ENCODE results near the gene FRMD4A. TPM values are rescaled to one million over a fixed set of nuclear protein-coding genes. Genes with fewer than 3 reads are reported as not detected.

The FRMD4A gene
- total RNA-seq, 1 experiment from 2014 or later = 7.1 TPM

DNA sequence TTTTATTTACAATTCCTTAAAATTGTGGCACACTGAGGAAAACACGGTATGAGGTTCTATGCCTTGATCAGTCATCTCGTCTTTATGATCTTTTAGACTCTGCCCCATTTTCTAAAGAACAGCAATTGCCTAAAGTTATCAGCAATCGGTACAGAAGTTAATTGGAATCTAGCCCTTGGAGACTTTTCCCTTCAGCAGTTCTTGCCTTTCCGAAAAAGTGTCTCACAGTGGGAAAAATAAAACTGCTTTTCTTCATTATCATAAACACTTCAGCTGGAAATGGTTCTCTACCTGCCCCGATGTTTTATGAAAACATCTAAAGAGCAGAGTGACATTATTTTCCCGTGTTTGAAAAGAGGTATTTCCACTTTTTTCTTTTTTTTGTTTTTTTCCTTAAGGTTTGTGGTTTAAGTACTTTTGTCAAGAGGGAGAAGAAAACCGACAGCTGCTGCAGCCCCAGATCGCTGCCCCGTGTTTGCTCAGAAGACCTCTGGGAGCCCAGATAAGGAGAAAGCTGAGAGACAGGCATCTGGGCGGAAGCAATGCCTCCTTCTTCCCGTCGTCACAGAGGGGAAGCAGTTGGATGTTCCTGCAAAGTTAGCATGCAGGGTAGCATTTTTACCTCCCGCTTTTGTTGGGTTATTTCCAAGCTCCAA lies 149.7 kb downstream of the FRMD4A start:
- CTCF ChIA-PET = no interaction called here
- H3K4me3 ChIP-seq (ENCODE audit: low read length) = no peak overlapping the region
- BruUV-seq (replicated peaks) = no TSS peak
- no peaks in the 10 kb centered on the region for H3K9me2 ChIP-seq (replicated peaks; ENCODE audit: low read length)
- ATAC-seq = no peak
- H3K4me2 ChIP-seq (ENCODE audit: low read length) = no peak overlapping the region
- POLR2A ChIA-PET (ENCODE audit: unreplicated experiment) = no interaction called here
- H2AFZ ChIP-seq (ENCODE audit: low read length) = no peak overlapping the region
- H3K9ac ChIP-seq (ENCODE audit: low read length) = no peak overlapping the region
- no peaks in the 10 kb centered on the region for H3K79me2 ChIP-seq (ENCODE audit: low read length)
- H3K9me3 ChIP-seq (ENCODE audit: low read length) = no peaks in the 10 kb centered on the region
- H4K20me1 ChIP-seq (ENCODE audit: low read length) = no peaks in the 10 kb centered on the region
- no peak overlapping the region for H3K27ac ChIP-seq (ENCODE audit: low read length)
- DNase-seq = no peak
- peaks cover 31% of the 10 kb centered on the region for H3K27me3 ChIP-seq (ENCODE audit: low read length)
- H3K4me1 ChIP-seq (ENCODE audit: insufficient read depth, low read length) = no peaks in the 10 kb centered on the region
- no peak for TF ChIP-seq CTCF (conservative IDR thresholded peaks at IDR 0.05; ENCODE audit: low read depth, low read length)
- no peak for TF ChIP-seq EZH2phosphoT487 (IDR thresholded peaks at IDR 0.05; ENCODE audit: borderline replicate concordance, low read length)
- no peak for TF ChIP-seq EZH2 (IDR thresholded peaks at IDR 0.05; ENCODE audit: low read length, unreplicated experiment)
- intact Hi-C loops (cut with micrococcal nuclease) = no loop called here
- no peaks in the 10 kb centered on the region for H3F3A ChIP-seq (ENCODE audit: low read length, unreplicated experiment)
- no peaks in the 10 kb centered on the region for H3K36me3 ChIP-seq (ENCODE audit: low read depth, low read length)

DNA sequence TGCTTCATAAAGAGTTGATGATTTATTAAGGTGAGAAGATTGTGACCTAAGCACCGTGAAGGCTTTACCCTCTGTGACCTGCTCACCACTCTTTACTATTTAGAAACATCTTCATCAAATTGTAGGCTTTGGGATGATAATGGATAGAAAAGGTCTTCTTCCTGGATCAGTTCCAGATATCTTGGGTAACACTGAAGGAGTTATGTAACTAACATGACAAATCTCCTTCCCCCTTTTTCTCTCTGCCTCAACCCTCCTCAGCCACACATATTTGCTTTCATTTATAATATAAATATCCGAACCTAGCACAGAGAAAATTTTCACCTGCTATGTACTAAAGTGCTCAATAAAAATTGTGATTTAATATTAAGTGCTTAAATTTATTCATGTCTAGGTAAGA lies 151.5 kb downstream of the FRMD4A start:
- Histone ChIP-seq H3K79me2 (ENCODE audit: low read length) (no peaks in the 10 kb centered on the region), H3K4me1 (ENCODE audit: insufficient read depth, low read length) (no peaks in the 10 kb centered on the region), H3K27ac (ENCODE audit: low read length) (no peak overlapping the region), H3K9ac (ENCODE audit: low read length) (no peak overlapping the region), H3F3A (ENCODE audit: low read length, unreplicated experiment) (no peaks in the 10 kb centered on the region), H3K27me3 (ENCODE audit: low read length) (peaks cover 35% of the 10 kb centered on the region), H3K36me3 (ENCODE audit: low read depth, low read length) (no peaks in the 10 kb centered on the region), H2AFZ (ENCODE audit: low read length) (no peak overlapping the region), H3K9me3 (ENCODE audit: low read length) (no peaks in the 10 kb centered on the region), H3K4me3 (ENCODE audit: low read length) (no peak overlapping the region), H3K9me2 (replicated peaks; ENCODE audit: low read length) (no peaks in the 10 kb centered on the region), H4K20me1 (ENCODE audit: low read length) (no peaks in the 10 kb centered on the region), H3K4me2 (ENCODE audit: low read length) (no peak overlapping the region)
- ATAC-seq (no peak), DNase-seq (no peak)
- ChIA-PET POLR2A (ENCODE audit: unreplicated experiment) (no interaction called here), CTCF (no interaction called here)
- TF ChIP-seq EZH2 (IDR thresholded peaks at IDR 0.05; ENCODE audit: low read length, unreplicated experiment) = no peak
- BruUV-seq (replicated peaks) = no TSS peak
- intact Hi-C loops (cut with micrococcal nuclease) = no loop called here

DNA sequence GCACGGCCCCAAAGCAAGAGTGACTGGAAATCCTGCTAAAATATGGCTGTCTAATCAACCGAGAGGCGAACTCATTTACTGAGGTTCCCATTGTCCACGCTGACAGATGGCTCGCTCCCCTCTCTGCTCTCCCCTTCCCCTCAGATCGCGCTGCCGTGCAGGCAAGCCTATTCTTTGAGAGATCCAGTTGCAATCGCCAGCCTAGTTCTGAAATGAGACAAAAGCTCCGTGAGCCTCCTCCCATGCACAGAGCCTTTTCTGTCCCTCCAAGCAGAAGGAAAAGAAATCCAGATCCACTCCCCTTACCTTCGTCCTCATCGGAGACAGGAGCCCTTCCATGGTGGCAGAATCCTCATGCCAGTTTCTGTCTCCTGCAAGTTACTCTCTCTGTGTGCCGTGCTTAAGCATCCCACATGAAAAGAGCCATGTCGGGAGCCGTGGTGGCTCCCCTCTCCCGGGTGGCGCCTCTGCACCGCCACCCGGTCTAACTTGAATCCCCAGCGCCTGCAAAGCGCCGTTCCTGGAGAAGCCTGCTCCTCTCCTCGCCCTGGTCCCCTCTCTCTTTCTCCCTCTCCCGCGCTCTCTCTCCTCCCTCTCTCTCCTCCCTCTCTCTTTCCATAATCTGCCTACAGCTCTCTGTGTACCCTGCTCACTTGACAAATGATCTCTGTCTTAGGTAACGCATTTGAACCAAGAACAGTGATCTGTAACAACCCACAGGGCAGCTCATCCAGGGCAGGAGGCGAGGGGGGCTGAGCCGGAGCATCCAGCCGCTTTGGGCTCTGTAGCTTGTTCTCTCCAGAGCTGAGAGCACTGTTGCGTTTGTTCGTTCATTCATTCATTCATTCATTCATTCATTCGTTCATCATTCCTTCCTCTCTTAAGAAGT lies 156.8 kb downstream of the FRMD4A start:
- H3K36me3 ChIP-seq (ENCODE audit: low read depth, low read length) = no peaks in the 10 kb centered on the region
- H2AFZ ChIP-seq (ENCODE audit: low read length) = peak overlapping the region; percentile 64
- no TSS peak for BruUV-seq (replicated peaks)
- no peaks in the 10 kb centered on the region for H3K79me2 ChIP-seq (ENCODE audit: low read length)
- ChIA-PET POLR2A (ENCODE audit: unreplicated experiment) (no interaction called here), CTCF (interaction anchor here (0.7 kb wide), 1 partner anchor 23 kb away, joined by 5 read pairs; no protein-coding TSS in a partner anchor)
- H4K20me1 ChIP-seq (ENCODE audit: low read length) = no peaks in the 10 kb centered on the region
- no peaks in the 10 kb centered on the region for H3K9me2 ChIP-seq (replicated peaks; ENCODE audit: low read length)
- TF ChIP-seq EZH2 (IDR thresholded peaks at IDR 0.05; ENCODE audit: low read length, unreplicated experiment) (no peak), EZH2phosphoT487 (IDR thresholded peaks at IDR 0.05; ENCODE audit: borderline replicate concordance, low read length) (no peak), CTCF (conservative IDR thresholded peaks at IDR 0.05; ENCODE audit: low read depth, low read length) (no peak)
- H3K4me2 ChIP-seq (ENCODE audit: low read length) = peak overlapping the region; percentile 74
- H3F3A ChIP-seq (ENCODE audit: low read length, unreplicated experiment) = no peaks in the 10 kb centered on the region
- no peaks in the 10 kb centered on the region for H3K9me3 ChIP-seq (ENCODE audit: low read length)
- no peak overlapping the region for H3K9ac ChIP-seq (ENCODE audit: low read length)
- peaks cover 34% of the 10 kb centered on the region for H3K27me3 ChIP-seq (ENCODE audit: low read length)
- intact Hi-C loops (cut with micrococcal nuclease) = no loop called here
- no peaks in the 10 kb centered on the region for H3K4me1 ChIP-seq (ENCODE audit: insufficient read depth, low read length)
- H3K4me3 ChIP-seq (ENCODE audit: low read length) = peak overlapping the region; percentile 59
- no peak overlapping the region for H3K27ac ChIP-seq (ENCODE audit: low read length)
- ATAC-seq = peak; percentile 57
- DNase-seq = peak; percentile 7
